Measurements from ENCODE around the gene SV2C. TPM values are rescaled to one million over a fixed set of nuclear protein-coding genes. Genes with fewer than 3 reads are reported as not detected.

SV2C gene
- total RNA-seq, 1 donor from 2014 or later = 0.60 TPM

DNA sequence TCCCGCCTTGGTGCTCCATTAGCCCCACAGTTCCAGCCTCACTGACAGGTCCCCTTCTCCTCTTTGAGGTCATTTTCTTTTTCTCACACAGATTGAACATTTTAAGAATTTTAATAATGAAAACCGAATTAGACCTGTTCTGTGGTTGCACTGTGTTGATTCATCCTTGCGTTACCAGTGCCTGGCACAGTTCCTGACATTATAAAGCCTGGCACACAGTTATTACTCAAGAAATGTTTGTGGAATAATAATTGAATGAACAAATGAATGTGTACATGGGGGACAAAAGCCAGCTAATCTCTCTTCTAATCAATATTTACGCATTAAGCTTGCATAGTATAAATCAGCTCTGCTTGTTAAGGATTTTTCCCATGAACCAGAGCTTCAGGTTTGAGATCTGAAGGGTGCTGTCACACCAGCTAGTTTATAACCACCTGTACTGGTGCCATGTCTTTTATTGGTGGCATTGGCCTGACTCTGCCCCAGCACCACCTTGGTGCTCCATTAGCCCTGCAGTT is 80.0 kb downstream of the SV2C start:
- no peak for DNase-seq (ENCODE audit: low spot score)

DNA sequence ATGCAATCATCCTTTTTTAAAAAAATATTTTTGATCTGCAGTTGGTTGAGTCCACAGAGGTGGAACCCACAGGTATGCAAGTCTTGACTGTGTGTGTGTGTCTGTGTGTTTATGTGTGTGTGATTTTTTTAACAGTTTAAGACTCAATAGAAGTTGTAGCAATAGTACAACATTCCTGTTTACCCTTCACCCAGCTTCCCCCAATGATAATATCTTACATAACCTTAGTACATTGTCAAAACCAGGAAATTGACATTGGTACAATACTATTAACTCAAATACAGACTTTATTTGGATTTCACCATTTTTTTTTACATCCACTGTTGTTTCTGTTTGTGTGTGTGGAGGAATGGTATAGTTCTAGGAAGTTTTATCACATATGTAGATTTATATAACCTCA is 81.8 kb downstream of the SV2C start:
- no peak for DNase-seq (ENCODE audit: low spot score)

DNA sequence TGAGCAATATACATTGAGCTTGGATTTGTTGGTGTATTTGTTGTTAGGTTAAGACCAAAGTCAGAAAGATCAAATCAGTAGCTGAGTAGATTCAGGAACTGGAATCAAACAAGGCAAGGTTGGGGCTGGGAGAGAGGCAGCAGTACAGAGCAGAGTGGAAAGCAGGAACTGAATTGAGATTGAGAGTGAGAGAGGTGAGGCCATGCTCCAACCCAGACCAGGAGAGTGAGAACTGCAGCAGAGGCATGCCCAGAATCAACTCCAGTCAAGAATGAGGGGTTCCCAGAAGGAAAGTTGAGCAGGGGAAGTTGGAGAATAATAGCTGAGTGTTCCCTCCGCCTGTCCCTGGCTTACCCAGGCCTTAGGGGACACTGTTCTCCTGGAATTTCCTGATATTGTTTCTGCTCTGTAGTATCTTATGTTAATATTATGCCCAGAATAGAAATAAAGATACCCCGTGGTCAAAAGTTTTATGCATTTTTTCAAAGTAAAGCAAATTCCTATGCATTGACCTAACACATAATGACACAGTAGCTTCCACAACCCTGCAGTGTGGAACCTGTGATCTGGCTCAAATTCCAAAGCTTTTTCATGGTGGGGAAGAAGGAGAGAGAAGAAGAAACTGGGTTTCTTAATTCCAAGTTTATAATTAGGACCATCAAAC is 82.7 kb downstream of the SV2C start:
- no peak for DNase-seq (ENCODE audit: low spot score)

DNA sequence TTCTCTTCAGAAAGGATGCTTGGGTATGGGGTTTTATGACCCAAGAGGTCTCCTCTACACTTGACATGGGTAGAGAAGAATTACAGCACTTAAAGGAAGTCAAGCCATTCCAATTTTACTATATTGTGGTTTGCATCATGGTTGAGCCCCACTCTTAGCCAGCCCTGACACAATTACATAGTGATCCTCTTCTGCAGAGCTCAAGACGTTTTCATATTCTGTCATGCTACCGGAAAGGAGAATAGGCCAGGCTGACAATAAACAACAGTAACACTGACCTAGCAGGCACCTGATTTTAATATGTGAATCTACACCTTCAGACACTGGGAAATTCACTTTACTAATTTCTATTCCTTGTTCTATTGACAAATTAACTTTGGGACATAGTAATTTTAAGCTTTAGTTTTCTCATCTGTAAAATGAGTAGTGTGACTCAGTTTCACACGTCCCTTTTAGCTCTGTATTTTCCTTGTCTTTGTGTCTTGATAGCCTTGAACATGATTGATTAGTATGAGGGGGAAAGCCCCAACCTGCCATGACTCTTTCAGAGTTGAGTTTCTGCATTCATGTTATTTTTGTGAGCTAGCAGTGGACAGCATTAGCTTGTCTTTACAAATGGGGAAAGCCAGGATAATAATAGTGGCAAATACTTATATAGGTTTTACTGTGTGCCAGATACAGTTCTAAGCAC is 83.8 kb downstream of the SV2C start:
- DNase-seq (ENCODE audit: low spot score) = no peak

DNA sequence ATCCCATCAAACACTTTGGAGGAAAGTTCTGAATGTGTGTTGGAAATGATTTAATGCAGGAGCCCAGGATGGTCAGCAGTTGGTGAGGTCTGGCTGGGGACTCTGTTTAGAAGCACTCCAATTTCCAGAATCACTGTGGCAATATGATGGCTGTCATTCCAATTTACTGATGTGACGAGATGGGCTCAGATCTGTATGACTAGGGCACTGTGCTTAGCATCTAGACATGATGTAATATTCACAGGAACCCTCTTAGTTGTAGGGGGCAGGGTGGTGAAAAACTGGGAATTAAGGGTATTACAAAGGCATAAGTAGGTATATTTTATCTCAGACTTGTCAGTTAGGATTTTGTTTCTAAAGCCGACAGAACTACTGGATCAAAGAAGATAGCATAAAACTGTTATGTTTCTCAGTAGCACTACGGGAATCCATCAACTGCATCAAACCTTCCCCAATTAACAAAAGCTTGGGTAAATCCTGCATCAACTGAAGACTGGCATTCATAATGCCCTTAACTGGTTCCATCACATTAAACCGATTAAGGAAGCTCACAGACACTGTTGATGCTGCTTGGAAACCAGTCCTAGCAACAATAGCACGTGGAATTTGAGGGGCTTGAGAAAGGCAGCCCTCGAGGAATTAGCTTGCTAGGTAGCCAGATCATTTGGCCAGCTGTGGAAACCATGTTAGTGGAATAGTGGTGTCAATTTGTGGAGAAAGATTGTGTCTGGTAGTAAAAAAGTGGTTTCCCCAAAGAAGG is 86.1 kb downstream of the SV2C start:
- DNase-seq (ENCODE audit: low spot score) = no peak

DNA sequence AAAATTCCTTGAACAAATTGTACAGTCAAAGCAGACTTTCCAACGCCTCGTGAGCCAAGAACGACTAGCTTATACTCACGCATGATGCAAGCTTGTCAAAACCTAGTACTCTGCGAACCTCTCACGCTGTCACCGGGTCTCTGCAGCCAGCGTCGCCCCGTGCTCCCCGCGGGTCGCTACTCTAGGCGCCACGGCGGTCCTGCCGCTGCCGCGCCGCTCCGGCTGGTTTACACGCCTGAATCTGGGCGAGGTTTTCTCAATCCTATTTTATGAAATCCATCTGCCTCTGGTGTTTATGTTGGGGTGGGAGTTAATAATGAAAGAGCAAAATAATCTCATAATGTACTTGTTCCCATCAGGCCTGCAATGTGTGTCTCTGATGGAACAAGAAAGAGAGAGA is 90.9 kb downstream of the SV2C start:
- DNase-seq (ENCODE audit: low spot score) = no peak

DNA sequence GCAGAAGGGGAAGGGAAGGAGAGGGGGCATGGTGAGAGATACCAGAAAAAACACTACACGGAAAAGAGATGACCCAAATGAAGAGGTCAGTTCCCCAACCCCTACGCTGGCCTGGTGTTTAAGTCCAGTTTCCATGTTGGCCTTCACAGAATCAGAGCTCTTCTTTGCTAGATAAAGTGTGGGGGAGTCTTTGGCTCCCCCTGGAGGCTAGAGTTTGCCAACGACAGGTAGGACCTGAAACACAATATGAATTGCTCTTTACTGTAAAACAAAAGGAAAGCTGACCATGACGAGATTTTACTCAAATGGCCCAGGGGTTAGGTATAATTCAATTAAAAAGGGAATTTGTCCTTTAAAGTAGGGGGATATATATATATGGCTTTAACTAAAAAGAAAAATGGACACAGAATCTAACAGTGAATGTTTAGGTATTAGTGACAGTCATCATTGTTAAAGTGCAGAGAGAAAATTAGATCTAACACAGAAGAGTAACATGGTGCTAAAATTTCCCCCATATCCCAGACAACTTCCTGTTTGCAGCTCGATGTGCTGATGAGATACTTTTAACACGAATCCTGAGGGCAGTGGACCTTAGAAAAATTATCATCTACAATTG is 92.0 kb downstream of the SV2C start:
- peak; percentile 57 for DNase-seq (ENCODE audit: low spot score)

DNA sequence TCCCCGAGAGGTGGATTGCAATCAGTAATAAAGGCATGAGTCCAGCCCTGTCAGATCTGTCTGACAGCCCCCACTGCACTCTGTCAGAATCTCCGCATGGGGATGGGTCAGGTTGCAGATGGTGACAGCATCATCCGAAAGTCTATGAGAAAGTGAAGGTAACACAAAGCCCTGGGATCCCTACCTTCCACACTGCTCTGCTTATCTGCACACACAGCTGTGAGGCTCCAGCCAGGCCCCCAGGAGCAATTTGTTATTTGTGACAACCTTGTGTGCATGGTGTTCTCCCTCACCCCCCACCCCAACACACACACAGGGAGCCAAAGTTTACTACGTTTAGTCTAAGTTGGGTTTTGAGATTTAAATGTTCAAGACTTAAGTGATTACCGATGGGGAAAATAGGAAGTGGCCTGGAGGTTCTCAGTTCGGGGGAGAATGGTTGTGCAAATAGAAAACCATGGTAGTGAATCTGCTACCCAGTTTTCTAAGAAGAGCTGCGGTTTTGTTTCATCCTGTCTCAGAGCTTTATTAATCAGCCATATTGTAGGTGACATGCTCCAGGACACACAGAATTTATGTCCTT is 92.7 kb downstream of the SV2C start:
- DNase-seq (ENCODE audit: low spot score) = no peak

DNA sequence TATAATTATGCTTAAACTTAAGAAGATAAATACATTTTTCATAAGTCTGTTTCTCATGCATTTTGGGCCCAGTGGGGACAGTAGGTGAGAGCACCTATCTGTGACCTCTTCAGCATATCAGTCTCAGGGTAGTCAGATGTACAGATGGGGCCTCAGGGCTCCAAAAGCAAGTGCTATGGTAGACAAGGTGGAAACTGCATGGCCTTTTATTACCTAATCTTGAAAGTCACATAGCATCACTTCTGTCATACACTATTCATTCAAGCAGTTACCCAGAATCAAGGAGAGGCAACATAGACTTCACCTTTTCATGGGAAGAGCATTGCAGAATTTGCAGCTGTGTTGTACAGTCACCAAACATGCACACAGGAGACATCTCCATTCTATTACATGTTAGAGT is 94.8 kb downstream of the SV2C start:
- DNase-seq (ENCODE audit: low spot score) = no peak

DNA sequence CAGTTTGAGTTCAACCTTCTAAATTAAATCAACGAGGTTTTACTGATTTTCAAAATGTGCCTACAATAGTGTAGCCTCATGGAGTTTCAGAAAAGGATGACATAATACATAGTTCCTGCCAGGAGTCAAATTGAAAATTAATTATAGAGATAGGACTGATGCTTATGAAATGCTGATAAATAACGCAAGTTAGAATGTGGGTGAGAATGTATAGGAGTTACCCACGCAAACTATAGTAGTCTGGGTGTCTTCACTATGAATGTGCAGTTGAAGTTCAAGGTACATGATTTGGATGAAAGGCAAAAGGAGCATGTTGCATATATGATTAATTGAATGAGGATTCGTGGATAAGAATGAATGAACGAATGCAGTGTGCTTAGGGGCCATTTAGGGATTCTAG is 95.7 kb downstream of the SV2C start:
- no peak for DNase-seq (ENCODE audit: low spot score)

DNA sequence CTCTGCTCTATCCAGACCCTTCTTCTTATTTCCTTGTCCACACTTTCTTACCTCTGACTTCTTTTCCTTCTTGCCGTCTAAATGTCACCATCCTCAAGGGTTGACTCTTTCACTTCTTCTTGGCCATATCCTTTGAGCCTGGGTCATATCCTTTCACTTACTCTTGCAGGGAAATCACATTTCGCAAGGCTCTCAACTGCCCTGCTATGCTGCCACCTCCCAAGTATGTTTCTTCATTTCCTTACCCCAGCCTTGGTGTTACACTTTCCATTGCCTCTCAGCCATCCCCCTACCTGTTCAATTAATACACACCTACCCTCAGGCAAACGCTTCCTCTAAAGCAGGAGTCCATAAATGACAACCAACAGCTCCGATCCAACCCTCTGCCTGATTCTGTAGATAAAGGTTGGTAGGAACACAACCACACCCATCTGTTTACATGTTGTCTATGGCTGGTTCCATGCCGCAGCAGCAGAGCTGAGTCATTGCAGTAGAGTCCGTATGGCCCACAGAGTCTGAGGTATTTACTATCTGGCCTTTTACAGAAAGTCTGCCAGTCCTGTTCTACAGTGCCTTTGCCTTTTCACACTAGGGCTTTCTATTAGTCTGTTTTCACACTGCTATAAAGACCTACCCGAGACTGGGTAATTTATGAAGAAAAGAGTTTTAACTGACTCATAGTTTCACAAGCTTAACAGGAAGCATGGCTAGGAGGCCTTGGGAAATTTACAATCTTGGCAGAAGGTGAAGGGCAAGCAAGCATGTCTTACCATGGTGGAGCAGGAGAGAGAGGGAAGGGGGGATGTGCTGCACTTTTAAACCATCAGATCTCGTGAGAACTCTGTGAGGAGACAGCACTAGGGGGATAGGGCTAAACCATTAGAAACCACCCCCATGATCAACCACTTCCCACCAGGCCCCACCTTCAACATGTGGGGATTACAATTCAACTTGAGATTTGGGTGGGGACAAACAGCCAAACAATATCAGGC is 97.9 kb downstream of the SV2C start:
- no peak for DNase-seq (ENCODE audit: low spot score)

DNA sequence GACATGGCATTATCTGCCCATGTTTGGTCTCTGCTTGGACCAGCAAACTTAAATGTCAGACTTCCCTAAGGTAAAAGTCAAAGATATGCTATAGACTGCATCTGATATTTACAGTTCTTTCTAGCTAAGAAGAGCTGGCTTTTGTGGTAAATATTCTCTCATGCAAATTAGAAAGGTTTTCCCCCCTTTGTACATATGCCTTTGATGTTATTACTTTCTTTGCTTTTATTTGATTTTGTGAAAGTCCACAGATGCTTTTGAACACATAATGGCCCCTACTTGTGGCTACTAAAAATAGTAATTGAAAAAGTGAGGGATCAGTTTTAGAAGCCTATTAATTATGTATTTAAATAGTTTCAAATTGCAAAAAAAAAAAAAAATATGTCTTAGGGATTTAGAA is 104.2 kb downstream of the SV2C start:
- DNase-seq (ENCODE audit: low spot score) = no peak

DNA sequence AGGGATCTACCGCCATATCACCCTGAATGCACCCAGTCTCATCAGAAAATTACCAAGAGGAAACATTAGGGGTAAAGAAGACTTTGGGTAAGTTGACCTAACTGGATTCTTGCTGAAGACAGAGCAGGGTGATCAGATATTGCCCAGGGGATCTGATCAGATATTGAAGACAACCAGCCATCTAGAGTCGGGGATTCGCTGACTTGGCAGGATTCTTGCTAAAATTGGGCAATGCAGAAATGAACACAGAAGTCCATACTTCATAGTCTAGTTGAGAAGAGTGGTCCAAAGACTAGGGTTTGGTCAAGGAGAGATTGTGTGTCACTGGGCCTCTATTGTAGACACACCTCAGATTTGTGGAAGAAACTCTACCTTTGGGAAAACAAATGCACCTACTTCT is 107.2 kb downstream of the SV2C start:
- DNase-seq (ENCODE audit: low spot score) = no peak

DNA sequence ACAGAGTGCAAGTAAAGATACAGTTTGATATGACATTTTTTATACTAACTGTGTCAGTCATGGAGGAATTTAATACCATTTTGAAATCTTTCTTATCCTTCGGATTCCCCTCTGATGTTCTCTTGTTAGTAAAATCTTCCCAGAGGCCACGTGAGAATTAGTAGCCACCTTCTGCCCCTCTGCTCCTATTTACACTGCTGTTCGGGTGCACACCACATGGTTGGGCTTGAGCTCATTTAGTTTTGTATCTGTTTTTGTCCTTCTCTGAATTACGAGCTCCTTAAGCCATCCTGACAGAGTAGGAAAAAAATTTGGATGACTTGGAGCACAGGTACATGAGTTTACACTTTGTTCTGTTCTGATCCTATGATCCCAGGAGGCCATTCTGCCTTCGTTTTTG is 109.7 kb downstream of the SV2C start:
- DNase-seq (ENCODE audit: low spot score) = no peak

DNA sequence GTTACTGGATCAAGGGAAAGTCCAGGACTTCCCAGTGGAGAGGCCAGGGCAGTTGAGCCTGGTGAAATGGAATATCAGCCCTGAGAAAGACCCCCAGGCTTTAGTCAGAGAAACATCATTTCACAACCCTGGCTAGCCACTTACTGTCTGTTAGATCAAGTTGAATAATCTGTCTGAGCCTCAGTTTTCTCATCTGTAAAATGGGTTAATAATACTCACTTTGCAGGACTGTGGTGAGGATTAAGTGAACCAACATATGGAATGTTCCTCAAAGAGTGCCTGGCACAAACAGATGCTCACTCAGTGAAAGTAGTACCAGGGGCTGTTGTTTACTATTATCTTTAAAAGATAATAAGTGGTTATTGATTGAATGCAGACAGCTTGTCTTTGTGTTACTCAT is 110.5 kb downstream of the SV2C start:
- DNase-seq (ENCODE audit: low spot score) = no peak

DNA sequence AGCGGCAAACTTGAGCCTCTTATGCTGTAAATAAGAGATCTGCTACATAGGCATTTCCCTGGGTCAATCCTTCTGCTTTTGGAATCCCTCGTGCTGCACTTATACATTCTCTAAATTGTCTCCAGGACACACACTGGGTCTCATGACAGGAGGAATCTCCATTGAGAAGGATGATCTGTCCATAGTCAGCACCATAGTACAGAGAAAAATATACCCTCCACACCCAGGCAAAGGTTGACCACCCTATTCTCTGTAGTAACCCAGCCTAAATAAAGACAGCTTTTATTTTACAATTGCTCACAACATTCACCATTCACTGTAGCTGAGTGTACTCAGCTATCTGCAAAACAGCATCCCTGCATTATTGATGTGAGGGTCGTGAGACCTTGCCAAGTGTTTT is 111.2 kb downstream of the SV2C start:
- no peak for DNase-seq (ENCODE audit: low spot score)

DNA sequence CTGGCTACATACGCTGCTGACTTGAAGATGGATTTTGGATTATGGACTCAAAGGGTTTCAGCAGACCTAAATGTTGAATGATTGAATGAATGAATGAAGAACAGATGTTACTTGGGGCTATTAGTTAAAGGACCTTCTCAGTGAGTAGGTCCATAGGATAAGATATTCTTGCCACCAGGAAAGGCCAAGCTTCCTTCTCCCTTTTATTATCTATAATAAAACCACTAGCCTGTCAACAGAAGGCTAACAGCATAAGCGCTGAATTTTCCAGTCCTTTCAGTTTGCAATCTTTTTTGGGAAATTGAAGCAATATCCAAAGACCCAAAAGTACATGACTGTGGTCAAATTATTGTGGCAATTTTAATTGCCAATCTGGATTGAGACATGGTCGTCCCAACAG is 113.3 kb downstream of the SV2C start:
- DNase-seq (ENCODE audit: low spot score) = no peak

DNA sequence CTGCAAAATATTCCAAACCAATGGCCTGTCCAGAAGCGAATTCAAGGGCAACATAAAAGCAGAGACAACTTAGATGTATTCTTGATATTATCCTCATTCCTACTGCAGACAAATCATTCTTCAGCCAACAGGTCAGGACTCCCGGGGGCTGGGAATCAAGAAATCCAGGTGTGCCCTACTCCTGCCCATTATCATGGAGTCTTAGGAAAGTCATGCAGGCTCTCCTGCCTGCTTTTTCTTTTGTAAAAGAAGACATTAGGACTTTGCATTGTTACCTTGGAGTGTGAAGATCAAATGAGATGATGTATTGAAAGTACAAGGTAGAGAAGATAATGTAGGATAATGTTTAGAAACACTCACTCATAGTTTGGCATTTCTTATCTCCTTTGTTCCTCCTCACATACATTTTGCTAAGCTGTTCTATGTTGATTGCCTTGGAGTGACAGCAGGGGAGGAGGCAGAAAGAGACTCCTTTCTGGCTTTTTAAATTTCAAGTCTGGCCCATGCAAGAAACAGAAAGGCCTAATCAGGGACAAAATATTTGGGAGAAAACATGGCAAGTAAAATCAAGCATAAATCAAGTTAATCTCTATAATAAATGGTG is 113.8 kb downstream of the SV2C start:
- no peak for DNase-seq (ENCODE audit: low spot score)

DNA sequence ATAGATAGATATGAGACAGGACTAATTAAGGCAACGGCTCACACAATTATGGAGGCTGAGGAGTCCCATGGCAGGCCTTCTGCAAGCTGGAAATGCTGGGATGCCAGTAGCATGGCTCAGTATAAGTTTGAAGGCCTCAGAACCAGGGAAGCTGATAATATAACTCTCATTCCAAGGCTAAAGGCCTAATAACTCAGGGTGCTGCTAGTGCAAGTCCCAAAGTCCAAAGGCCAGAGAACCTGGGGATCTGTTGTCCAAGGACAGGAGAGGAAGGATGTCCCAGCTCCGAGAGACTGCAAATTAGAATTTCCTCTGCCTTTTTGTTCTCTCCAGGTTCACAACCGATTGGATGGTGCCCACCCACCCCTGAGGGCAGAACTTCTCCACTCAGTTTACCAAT is 114.5 kb downstream of the SV2C start:
- DNase-seq (ENCODE audit: low spot score) = no peak
